Colon (tissue), 2 donors: Measurements from ENCODE around the gene NFATC3.

Experiments used
- FAIRE-seq: peaks from 2 replicates; lab custom pipeline; 2012; peaks lifted over from hg19 to GRCh38; lab: Jason Lieb, UNC
- donor health status: control.
- donor health status: control.

NFATC3 gene

DNA sequence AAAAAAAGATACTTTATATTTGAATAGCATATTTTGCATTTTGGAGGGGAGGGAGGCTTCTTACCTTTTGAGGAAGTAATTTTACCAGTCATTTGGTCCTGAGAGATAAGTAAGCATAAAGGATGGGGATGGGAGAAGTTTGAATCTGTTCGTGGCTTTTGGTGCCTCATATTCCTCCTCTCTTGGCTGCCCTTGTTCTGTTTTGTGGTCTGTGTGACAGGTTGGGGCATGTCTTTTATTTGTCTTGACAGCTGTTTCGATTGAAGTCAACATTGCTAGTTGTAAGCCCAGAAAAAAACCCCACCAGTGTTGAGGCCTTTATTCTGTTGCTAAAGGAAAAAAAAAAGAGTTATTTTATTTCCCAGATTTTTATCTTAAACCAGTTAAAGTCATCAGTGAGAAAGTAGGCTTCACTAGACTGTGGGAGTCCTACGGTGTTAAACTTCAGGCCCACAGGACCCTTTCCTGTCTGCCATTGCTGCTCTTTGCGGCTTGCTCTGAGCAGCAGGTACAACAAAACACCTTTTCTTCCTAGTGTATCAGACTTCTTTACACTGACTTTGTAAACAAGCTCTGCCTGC is 190.5 kb downstream of the NFATC3 start:
- FAIRE-seq: no peak

DNA sequence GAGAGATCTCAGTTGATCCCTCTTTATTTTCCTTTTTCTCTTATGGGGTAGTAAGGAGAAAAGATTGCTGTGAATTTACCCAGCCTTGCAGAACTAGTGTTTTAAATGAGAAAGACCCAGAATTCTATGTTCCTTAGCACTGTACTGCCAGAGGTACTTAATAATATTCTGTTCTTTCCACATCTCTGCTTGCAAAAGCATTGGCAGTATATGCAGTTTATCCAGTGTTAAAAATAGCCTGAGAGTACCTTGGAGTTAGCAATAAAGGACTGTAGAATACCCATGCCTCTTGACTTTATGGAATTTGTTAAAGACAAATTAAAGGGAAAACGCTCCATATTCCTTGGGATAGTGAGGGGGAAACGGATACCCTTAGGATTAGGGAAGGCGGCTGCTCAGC is 191.1 kb downstream of the NFATC3 start:
- no peak for FAIRE-seq
